WTC11 (cell line): ENCODE data around the gene PCDH12. TPM values are rescaled to one million over a fixed set of nuclear protein-coding genes. Genes with fewer than 3 reads are reported as not detected.

ENCODE experiments used
- ATAC-seq: fragments of 200-7000 bp; cut with Tn5 transposase; 2 replicates; pipeline ENCODE4 v1.10.0; 2021; ENCODE audit warnings: mild to moderate bottlenecking, moderate library complexity
- CTCF ChIA-PET: fragments of 300-600 bp; sonication (Branson Sonifier 250); formaldehyde crosslinking; loops from one replicate; lab custom pipeline; 2021; ENCODE audit warnings: antibody characterized with exemption; lab: Charles Lee
- POLR2A ChIA-PET: fragments of 350-600 bp; sonication (Branson Sonifier 250); formaldehyde crosslinking; loops from one replicate; lab custom pipeline; 2021; ENCODE audit warnings: antibody characterized with exemption; lab: Charles Lee
- DNase-seq: peaks from one replicate; pipeline ENCODE4 v3.0.0; 2021; ENCODE audit warnings: low spot score
- H3K27ac Mint-ChIP-seq: 2 replicates; pipeline ENCODE4 v1.8.0; 2021; ENCODE audit warnings: mixed read lengths
- H3K27me3 Mint-ChIP-seq: 2 replicates; pipeline ENCODE4 v1.8.0; 2021; ENCODE audit warnings: low read depth, mild to moderate bottlenecking, moderate library complexity, mixed read lengths
- H3K36me3 Mint-ChIP-seq: 2 replicates; pipeline ENCODE4 v1.8.0; 2021; ENCODE audit warnings: mixed read lengths
- H3K4me1 Mint-ChIP-seq: 2 replicates; pipeline ENCODE4 v1.8.0; 2022; ENCODE audit warnings: mixed read lengths
- H3K4me3 Mint-ChIP-seq: 2 replicates; pipeline ENCODE4 v1.8.0; 2021; ENCODE audit warnings: mild to moderate bottlenecking, moderate library complexity, mixed read lengths
- H3K9me3 Mint-ChIP-seq: 2 replicates; pipeline ENCODE4 v1.8.0; 2021; ENCODE audit warnings: mixed read lengths
- ATF1 ChIP-seq: sonication (generic); formaldehyde crosslinking; IDR thresholded peaks from 2 replicates; pipeline ENCODE4 v1.8.1; 2023; ENCODE audit warnings: mild to moderate bottlenecking, moderate library complexity, missing genetic modification reagents
- ATF6 ChIP-seq: sonication (generic); formaldehyde crosslinking; IDR thresholded peaks from 2 replicates; pipeline ENCODE4 v1.8.1; 2023; ENCODE audit warnings: mild to moderate bottlenecking, missing genetic modification reagents
- CREM ChIP-seq: sonication (generic); formaldehyde crosslinking; IDR thresholded peaks from 2 replicates; pipeline ENCODE4 v1.8.1; 2022; ENCODE audit warnings: mild to moderate bottlenecking, missing genetic modification reagents, moderate library complexity
- E2F4 ChIP-seq: sonication (generic); formaldehyde crosslinking; IDR thresholded peaks from 2 replicates; pipeline ENCODE4 v1.8.1; 2022; ENCODE audit warnings: low read depth, mild to moderate bottlenecking, moderate library complexity, missing genetic modification reagents, borderline replicate concordance
- EMX1 ChIP-seq: fragments of 250-450 bp; sonication (Bioruptor Pico); IDR thresholded peaks from 2 replicates; pipeline ENCODE4 v1.8.0; 2021; ENCODE audit warnings: mild to moderate bottlenecking
- ETV6 ChIP-seq: sonication (generic); formaldehyde crosslinking; IDR thresholded peaks from 2 replicates; pipeline ENCODE4 v1.8.1; 2022; ENCODE audit warnings: mild to moderate bottlenecking, missing genetic modification reagents
- FOXJ3 ChIP-seq: sonication (generic); formaldehyde crosslinking; IDR thresholded peaks from 2 replicates; pipeline ENCODE4 v1.9.0; 2021; ENCODE audit warnings: missing genetic modification reagents, mild to moderate bottlenecking, borderline replicate concordance
- GABPB1 ChIP-seq: sonication (generic); formaldehyde crosslinking; IDR thresholded peaks from 2 replicates; pipeline ENCODE4 v1.8.1; 2023; ENCODE audit warnings: mild to moderate bottlenecking, missing genetic modification reagents
- GTF2I ChIP-seq: fragments of 250-450 bp; sonication (Bioruptor Pico); conservative IDR thresholded peaks from 2 replicates; pipeline ENCODE4 v1.4.0; 2021; ENCODE audit warnings: mild to moderate bottlenecking
- HMGA2 ChIP-seq: fragments of 250-450 bp; sonication (Bioruptor Pico); IDR thresholded peaks from 2 replicates; pipeline ENCODE4 v1.4.0; 2021; ENCODE audit warnings: mild to moderate bottlenecking, moderate library complexity
- IRF2 ChIP-seq: sonication (generic); formaldehyde crosslinking; IDR thresholded peaks from 2 replicates; pipeline ENCODE4 v1.8.0; 2022; ENCODE audit warnings: low read depth, missing genetic modification reagents, borderline replicate concordance
- JAZF1 ChIP-seq: fragments of 250-450 bp; sonication (Bioruptor Pico); IDR thresholded peaks from 2 replicates; pipeline ENCODE4 v1.9.0; 2021; ENCODE audit warnings: moderate library complexity, mild to moderate bottlenecking, inconsistent platforms
- JUN ChIP-seq: sonication (generic); formaldehyde crosslinking; IDR thresholded peaks from 2 replicates; pipeline ENCODE4 v1.8.0; 2023; ENCODE audit warnings: mild to moderate bottlenecking, missing genetic modification reagents
- MAX ChIP-seq: sonication (generic); formaldehyde crosslinking; IDR thresholded peaks from 2 replicates; pipeline ENCODE4 v1.8.0; 2022; ENCODE audit warnings: mild to moderate bottlenecking, missing genetic modification reagents
- MXD4 ChIP-seq: fragments of 250-450 bp; sonication (Bioruptor Pico); IDR thresholded peaks from 2 replicates; pipeline ENCODE4 v1.8.0; 2021; ENCODE audit warnings: mild to moderate bottlenecking, moderate library complexity, borderline replicate concordance
- MYBL2 ChIP-seq: sonication (generic); formaldehyde crosslinking; IDR thresholded peaks from 2 replicates; pipeline ENCODE4 v1.8.1; 2023; ENCODE audit warnings: mild to moderate bottlenecking, moderate library complexity, missing genetic modification reagents
- OVOL2 ChIP-seq: fragments of 250-450 bp; sonication (Bioruptor Pico); IDR thresholded peaks from 2 replicates; pipeline ENCODE4 v1.9.0; 2021; ENCODE audit warnings: mild to moderate bottlenecking, borderline replicate concordance
- PRRX2 ChIP-seq: fragments of 250-450 bp; sonication (Bioruptor Pico); IDR thresholded peaks from 2 replicates; pipeline ENCODE4 v1.8.0; 2021; ENCODE audit warnings: mild to moderate bottlenecking
- TCF7 ChIP-seq: sonication (generic); formaldehyde crosslinking; IDR thresholded peaks from 2 replicates; pipeline ENCODE4 v1.8.0; 2022; ENCODE audit warnings: mild to moderate bottlenecking, low read depth, missing genetic modification reagents, moderate library complexity
- TEAD1 ChIP-seq: sonication (generic); formaldehyde crosslinking; IDR thresholded peaks from 2 replicates; pipeline ENCODE4 v1.8.0; 2022; ENCODE audit warnings: mild to moderate bottlenecking, missing genetic modification reagents
- TP53 ChIP-seq: sonication (generic); formaldehyde crosslinking; IDR thresholded peaks from 2 replicates; pipeline ENCODE4 v1.8.1; 2023; ENCODE audit warnings: mild to moderate bottlenecking, missing genetic modification reagents
- ZNF121 ChIP-seq: sonication (generic); formaldehyde crosslinking; IDR thresholded peaks from 2 replicates; pipeline ENCODE4 v1.8.0; 2023; ENCODE audit warnings: missing genetic modification reagents
- ZNF138 ChIP-seq: sonication (generic); formaldehyde crosslinking; conservative IDR thresholded peaks from 2 replicates; pipeline ENCODE4 v1.8.1; 2022; ENCODE audit warnings: mild to moderate bottlenecking, moderate library complexity, missing genetic modification reagents
- ZNF317 ChIP-seq: sonication (generic); formaldehyde crosslinking; IDR thresholded peaks from 2 replicates; pipeline ENCODE4 v1.8.1; 2023; ENCODE audit warnings: low read depth, mild to moderate bottlenecking, moderate library complexity, missing genetic modification reagents, borderline replicate concordance
- ZSCAN18 ChIP-seq: fragments of 250-450 bp; sonication (Bioruptor Pico); IDR thresholded peaks from 2 replicates; pipeline ENCODE4 v2.1.2; 2022; ENCODE audit warnings: mild to moderate bottlenecking, moderate library complexity
- total RNA-seq: library from RNA; stranded (reverse); gene quantifications from 3 replicates; pipeline ENCODE4 v1.2.3, GENCODE V29; 2021

The PCDH12 gene
- total RNA-seq, 1 experiment from 2014 or later: 0.33 TPM

GRCh38 chr5:141968914-141969608 is 11.1 kb upstream of the PCDH12 start, which contains the start of gene RNF14 (continued):
- no peak for TF ChIP-seq GTF2I (CRISPR knock-in tag)

- Mint-ChIP-seq H3K4me3 (no peak overlapping the region), H3K9me3 (no peaks in the 10 kb centered on the region), H3K27me3 (no peaks in the 10 kb centered on the region), H3K27ac (no peak overlapping the region), H3K4me1 (peaks cover 19% of the 10 kb centered on the region), H3K36me3 (peaks cover under 1% of the 10 kb centered on the region; the same call in 1 of the 2 replicates)
- TF ChIP-seq ZNF121 (CRISPR knock-in tag) (no peak), ATF1 (CRISPR knock-in tag) (no peak), CREM (CRISPR knock-in tag) (no peak), ZSCAN18 (CRISPR knock-in tag) (no peak), JAZF1 (CRISPR knock-in tag) (no peak), JUN (CRISPR knock-in tag) (no peak), FOXJ3 (CRISPR knock-in tag) (no peak), MAX (no peak), OVOL2 (no peak), ATF6 (CRISPR knock-in tag) (no peak), GABPB1 (CRISPR knock-in tag) (no peak), EMX1 (CRISPR knock-in tag) (no peak), IRF2 (CRISPR knock-in tag) (no peak), TCF7 (no peak)
- DNase-seq: no peak
- CTCF ChIA-PET: no interaction called here
- POLR2A ChIA-PET: no interaction called here
- no peak for ATAC-seq
Observed at GRCh38 chr5:141966963-141967333, 8.9 kb upstream of the PCDH12 start.

GRCh38 chr5:141966275-141966962 is 8.4 kb upstream of the PCDH12 start:
- Mint-ChIP-seq H3K4me1 (peaks cover 19% of the 10 kb centered on the region), H3K27me3 (no peaks in the 10 kb centered on the region), H3K9me3 (no peaks in the 10 kb centered on the region), H3K36me3 (no peaks in the 10 kb centered on the region), H3K27ac (no peak overlapping the region), H3K4me3 (no peak overlapping the region)
- POLR2A ChIA-PET: no interaction called here
- CTCF ChIA-PET: interaction anchor here (0.8 kb wide), 1 partner anchor 103 kb away, joined by 4 read pairs; no protein-coding TSS in a partner anchor
- no peak for DNase-seq
- TF ChIP-seq ZNF317 (CRISPR knock-in tag) (no peak), HMGA2 (CRISPR knock-in tag) (peak; percentile 15; the same call in 1 of the 2 replicates)
- no peak for ATAC-seq

- ATAC-seq (no peak), DNase-seq (no peak)
- Mint-ChIP-seq H3K4me3 (no peak overlapping the region), H3K27ac (no peak overlapping the region), H3K36me3 (no peaks in the 10 kb centered on the region), H3K9me3 (no peaks in the 10 kb centered on the region), H3K4me1 (peaks cover 25% of the 10 kb centered on the region), H3K27me3 (no peaks in the 10 kb centered on the region)
- ChIA-PET CTCF (no interaction called here), POLR2A (no interaction called here)
- TF ChIP-seq PRRX2 (CRISPR knock-in tag): no peak
- no peak for TF ChIP-seq TEAD1 (CRISPR knock-in tag)
- no peak for TF ChIP-seq E2F4 (CRISPR knock-in tag)
- TF ChIP-seq ETV6 (CRISPR knock-in tag): no peak
- no peak for TF ChIP-seq MXD4
- TF ChIP-seq MYBL2 (CRISPR knock-in tag): no peak
- no peak for TF ChIP-seq ZNF138 (CRISPR knock-in tag)
- no peak for TF ChIP-seq TP53 (CRISPR knock-in tag)
Observed at GRCh38 chr5:141965071-141965470, 7.1 kb upstream of the PCDH12 start.
